Activated CD4-positive, alpha-beta T cell treated with anti-CD3 and anti-CD28 coated beads, Interleukin-2, amount 10 ng/mL, durations not matched to agents 24 days and 14 days (primary cell): ENCODE measurements around the gene C2CD4D. TPM values are rescaled to one million over a fixed set of nuclear protein-coding genes. Genes with fewer than 3 reads are reported as not detected.

ENCODE experiments used
- DNase-seq: peaks from one replicate; pipeline ENCODE4 v3.0.0; 2022
- H3K27ac Mint-ChIP-seq: one replicate; pipeline ENCODE4 v1.8.0; 2022; ENCODE audit warnings: mild to moderate bottlenecking, mixed read lengths
- H3K27me3 Mint-ChIP-seq: one replicate; pipeline ENCODE4 v1.8.0; 2022; ENCODE audit warnings: mixed read lengths
- H3K36me3 Mint-ChIP-seq: one replicate; pipeline ENCODE4 v1.8.0; 2022; ENCODE audit warnings: low read depth, mild to moderate bottlenecking, mixed read lengths
- H3K4me1 Mint-ChIP-seq: one replicate; pipeline ENCODE4 v1.8.0; 2021; ENCODE audit warnings: mixed read lengths
- H3K4me3 Mint-ChIP-seq: one replicate; pipeline ENCODE4 v1.8.0; 2022; ENCODE audit warnings: mild to moderate bottlenecking, moderate library complexity, mixed read lengths
- H3K9me3 Mint-ChIP-seq: one replicate; pipeline ENCODE4 v1.8.0; 2021; ENCODE audit warnings: mixed read lengths
- intact Hi-C: fragments of 100-400 bp; cut with micrococcal nuclease; formaldehyde crosslinking; loops from one replicate; pipeline ENCODE4 v1.15.1; 2023
- total RNA-seq: library from RNA; stranded (reverse); gene quantifications from 2 replicates; pipeline ENCODE4 v1.2.3, GENCODE V29; 2022

The C2CD4D gene
- total RNA-seq, 1 donor from 2014 or later: 0.86 TPM

DNA sequence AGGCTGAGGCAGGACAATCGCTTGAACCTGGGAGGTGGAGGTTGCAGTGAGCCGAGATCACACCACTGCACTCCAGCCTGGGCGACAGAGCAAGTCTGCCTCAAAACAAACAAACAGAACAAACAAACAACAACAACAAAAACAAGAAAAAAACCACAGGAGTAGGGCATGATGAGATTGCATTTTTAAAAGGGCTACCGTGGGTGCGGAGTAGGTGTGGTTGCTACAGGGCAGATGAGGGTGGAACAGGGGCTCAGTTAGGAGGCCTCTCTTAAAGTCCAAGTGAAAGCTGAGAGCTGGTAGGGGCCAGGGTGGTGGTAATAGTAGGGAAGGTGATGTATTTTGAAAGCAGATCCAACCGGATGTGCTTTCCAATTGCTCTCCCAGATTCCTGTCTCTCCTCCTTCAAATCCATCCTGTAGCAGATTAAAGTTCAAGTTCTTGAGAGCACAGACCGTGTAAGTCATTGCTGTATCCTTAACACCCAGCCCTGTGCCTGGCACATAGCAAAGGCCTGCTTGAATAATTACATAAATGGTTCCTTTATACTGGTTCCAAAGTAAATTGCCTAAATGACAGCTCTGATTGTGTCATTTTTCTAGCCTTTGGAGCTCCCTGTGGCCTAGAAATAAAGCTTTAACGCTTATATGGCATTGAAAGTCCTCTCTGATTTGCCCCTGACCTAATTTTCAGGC lies 30.2 kb downstream of the C2CD4D start:
- peaks cover 6% of the 10 kb centered on the region for H3K27me3 Mint-ChIP-seq
- H3K9me3 Mint-ChIP-seq: no peaks in the 10 kb centered on the region
- intact Hi-C loops: no loop called here
- no peaks in the 10 kb centered on the region for H3K36me3 Mint-ChIP-seq
- H3K27ac Mint-ChIP-seq: no peak overlapping the region
- H3K4me3 Mint-ChIP-seq: no peak overlapping the region
- DNase-seq: no peak
- H3K4me1 Mint-ChIP-seq: peaks cover 4% of the 10 kb centered on the region

DNA sequence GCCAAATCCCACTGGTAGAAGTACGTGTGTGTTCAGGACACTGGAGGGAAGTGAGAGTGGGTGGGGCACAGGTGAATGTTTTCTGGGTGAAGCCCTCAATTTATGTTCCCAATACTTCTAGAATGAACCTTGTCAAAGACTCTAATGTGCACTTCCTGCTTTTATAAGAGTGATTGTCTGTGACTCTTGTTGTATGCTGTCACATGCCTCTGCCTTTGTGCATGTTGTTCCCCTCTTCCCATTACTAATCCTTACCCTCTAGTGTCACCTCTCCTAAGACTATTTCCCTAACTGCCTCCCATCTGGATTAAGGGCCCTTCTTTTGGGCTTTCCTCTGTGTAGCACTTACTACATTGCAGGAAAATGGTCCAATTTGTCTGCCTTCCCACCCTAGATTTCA lies 31.9 kb downstream of the C2CD4D start:
- intact Hi-C loops: no loop called here
- Mint-ChIP-seq H3K27ac (no peak overlapping the region), H3K9me3 (no peaks in the 10 kb centered on the region), H3K4me3 (no peak overlapping the region), H3K4me1 (peaks cover 3% of the 10 kb centered on the region), H3K27me3 (peaks cover 10% of the 10 kb centered on the region), H3K36me3 (no peaks in the 10 kb centered on the region)
- no peak for DNase-seq

DNA sequence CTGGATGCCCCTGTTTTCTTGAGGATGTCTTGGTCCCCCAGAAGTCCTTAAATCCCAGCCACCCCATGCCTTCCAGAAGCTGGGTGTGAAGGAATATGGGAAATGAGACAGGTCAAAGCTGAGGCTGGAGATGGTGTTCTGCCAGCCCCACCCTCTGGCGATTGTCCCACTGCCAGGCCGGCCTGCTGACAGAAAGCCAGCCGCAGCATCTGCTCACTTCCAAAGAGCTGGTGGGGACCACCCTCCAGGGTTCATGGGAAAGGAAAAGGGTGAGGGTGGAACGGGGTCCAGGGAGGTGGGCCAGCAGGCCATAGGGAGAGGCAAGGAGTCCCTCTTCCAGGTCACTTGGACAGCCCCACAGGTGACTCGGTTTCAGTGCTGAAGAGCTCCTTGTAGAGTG lies 32.5 kb downstream of the C2CD4D start:
- Mint-ChIP-seq H3K4me1 (peaks cover 2% of the 10 kb centered on the region), H3K27me3 (peaks cover 10% of the 10 kb centered on the region), H3K9me3 (no peaks in the 10 kb centered on the region), H3K4me3 (no peak overlapping the region), H3K27ac (no peak overlapping the region), H3K36me3 (no peaks in the 10 kb centered on the region)
- intact Hi-C loops: no loop called here
- DNase-seq: no peak

DNA sequence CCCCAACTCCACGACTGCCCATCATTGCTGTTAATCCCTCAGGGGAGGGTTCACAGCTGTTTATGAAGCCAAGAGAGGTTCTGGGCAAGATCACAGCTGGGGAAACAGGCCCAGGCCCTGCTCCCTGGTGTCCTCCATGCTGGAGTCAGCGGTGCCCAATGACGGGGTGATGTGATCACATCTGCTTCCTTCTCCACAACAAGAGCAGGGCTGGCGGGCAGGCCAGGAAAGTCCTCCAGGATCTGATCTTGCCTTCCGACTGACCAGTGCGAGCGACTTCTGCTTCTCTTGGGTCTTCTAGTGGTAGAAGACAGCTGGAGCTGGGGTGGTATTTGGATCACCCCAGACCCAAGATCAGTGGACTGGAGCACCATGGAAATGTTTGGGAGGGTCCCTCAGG lies 33.5 kb downstream of the C2CD4D start:
- Mint-ChIP-seq H3K9me3 (no peaks in the 10 kb centered on the region), H3K36me3 (no peaks in the 10 kb centered on the region), H3K27ac (no peak overlapping the region), H3K27me3 (peaks cover 10% of the 10 kb centered on the region), H3K4me1 (peaks cover 2% of the 10 kb centered on the region), H3K4me3 (no peak overlapping the region)
- no peak for DNase-seq
- intact Hi-C loops: no loop called here

DNA sequence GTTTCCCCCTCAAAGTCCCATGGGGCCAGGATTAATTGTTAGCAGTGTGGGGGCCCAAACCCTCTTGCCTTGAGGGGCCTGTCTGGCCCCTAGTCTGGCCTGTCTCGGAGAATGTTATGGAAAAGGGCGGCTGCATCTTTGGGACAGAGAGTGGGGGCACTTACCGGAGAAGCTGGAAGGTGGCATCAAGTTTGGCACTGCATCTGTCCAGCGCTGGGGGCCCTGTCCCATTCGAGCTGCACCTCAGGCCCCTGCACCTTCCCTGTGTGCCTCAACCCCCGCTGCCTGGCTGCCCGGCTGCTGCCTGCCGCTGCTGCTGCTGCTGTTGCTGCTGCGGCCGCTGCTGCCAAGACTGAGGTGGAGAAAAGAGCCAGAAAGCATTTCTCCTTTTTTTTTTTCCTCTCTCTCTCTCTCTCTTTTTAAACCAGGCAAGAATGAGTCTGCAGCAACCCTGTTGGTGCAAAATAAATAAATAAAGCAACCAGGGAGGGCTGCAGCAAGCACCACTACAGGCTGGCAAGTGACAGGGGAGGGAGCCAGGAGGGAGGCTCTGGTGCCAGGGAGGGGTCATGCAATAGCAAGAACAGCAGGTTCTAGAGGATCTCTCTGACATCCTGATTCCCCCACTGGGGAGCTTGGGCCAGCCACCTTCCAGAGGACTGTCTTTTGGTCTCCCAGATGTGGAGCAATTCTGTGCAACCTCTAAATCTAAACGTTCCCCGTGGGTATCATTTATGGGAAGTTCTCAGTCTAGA lies 34.4 kb downstream of the C2CD4D start, which contains the start of gene LINGO4:
TSS of gene LINGO4 (minus strand) at position 354 of the 755 bp plus-strand sequence. CDS start 2,715 bp downstream, outside the sequence.
- no peak within 1 kb of the TSS for H3K27ac Mint-ChIP-seq
- intact Hi-C loops: no loop called here
- H3K36me3 Mint-ChIP-seq: no peaks in the 10 kb centered on the region
- H3K9me3 Mint-ChIP-seq: no peaks in the 10 kb centered on the region
- no peak for DNase-seq
- H3K27me3 Mint-ChIP-seq: peaks cover 14% of the 10 kb centered on the region
- peaks cover 3% of the 10 kb centered on the region for H3K4me1 Mint-ChIP-seq
- H3K4me3 Mint-ChIP-seq: no peak within 1 kb of the TSS

DNA sequence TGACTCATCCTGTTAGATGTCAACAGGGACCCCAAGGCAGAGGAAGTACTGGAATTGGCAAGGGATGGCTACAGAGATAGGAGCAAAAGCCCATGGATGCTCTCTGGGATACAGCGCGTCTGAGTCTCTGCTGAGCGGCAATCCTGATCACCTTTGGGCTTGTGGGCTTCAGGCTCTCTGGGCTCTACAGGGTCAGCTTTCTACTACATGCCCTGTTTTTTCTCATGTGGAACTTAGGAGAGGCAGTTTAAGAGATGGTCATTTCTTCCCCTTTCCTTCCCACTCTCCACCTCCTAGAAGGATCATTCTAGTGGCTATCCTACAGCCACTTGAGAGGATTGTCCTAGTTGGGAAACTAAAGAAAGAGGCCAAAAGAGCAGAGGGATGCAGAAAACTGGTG lies 35.7 kb downstream of the C2CD4D start:
- no peak for DNase-seq
- intact Hi-C loops: loop anchor here (5.0 kb wide), 1 partner anchor 62 kb away; no protein-coding TSS in a partner anchor
- Mint-ChIP-seq H3K9me3 (no peaks in the 10 kb centered on the region), H3K4me3 (no peak overlapping the region), H3K27ac (no peak overlapping the region), H3K27me3 (peaks cover 24% of the 10 kb centered on the region), H3K4me1 (peaks cover 5% of the 10 kb centered on the region), H3K36me3 (no peaks in the 10 kb centered on the region)

DNA sequence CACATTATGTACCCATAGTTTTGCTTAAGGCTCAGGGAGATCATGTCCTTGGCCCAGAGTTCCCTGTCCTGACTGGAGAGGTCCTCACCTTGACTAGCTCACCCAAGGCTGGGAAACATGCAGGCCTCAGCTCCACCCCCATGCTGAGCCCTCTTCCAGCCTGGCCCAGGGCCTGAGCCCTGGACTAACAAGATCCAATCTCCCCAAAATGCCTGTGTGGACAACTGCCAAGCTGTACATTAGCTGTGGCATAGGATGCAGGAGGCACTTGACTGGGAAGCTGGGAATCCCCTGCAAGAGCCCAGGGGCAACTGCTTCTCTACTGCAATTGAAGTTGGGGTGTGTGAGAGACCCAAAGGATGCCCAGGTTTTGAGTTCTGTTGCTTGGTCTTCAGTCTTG lies 36.5 kb downstream of the C2CD4D start:
- DNase-seq: no peak
- Mint-ChIP-seq H3K9me3 (no peaks in the 10 kb centered on the region), H3K36me3 (no peaks in the 10 kb centered on the region), H3K27me3 (peaks cover 22% of the 10 kb centered on the region), H3K4me1 (peaks cover 5% of the 10 kb centered on the region), H3K4me3 (no peak overlapping the region), H3K27ac (no peak overlapping the region)
- intact Hi-C loops: loop anchor here (5.0 kb wide), 1 partner anchor 61 kb away; no protein-coding TSS in a partner anchor

DNA sequence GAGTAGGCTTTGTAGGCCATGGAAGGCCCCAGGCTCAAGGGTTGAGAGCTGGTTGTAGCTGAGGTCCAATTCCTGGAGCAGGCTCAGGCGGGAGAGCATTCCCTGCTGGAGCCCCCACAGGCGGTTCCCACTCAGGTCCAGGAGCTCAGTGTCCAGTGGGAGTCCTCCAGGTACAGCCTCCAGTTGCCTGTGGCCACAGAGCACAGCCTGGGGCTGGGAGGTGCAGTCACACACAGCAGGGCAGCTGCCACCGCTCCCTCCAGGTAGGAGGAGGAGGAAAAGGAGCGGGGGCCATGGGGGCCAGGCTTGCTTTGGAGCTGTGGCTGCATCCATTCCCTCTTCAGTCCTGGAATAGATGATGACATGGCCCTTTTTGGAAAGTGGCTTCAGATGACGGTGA lies 37.2 kb downstream of the C2CD4D start:
- Mint-ChIP-seq H3K36me3 (no peaks in the 10 kb centered on the region), H3K27ac (no peak overlapping the region), H3K4me3 (no peak overlapping the region), H3K4me1 (peaks cover 3% of the 10 kb centered on the region), H3K27me3 (peaks cover 22% of the 10 kb centered on the region), H3K9me3 (no peaks in the 10 kb centered on the region)
- intact Hi-C loops: loop anchor here (5.0 kb wide), 1 partner anchor 60 kb away; no protein-coding TSS in a partner anchor
- DNase-seq: no peak

DNA sequence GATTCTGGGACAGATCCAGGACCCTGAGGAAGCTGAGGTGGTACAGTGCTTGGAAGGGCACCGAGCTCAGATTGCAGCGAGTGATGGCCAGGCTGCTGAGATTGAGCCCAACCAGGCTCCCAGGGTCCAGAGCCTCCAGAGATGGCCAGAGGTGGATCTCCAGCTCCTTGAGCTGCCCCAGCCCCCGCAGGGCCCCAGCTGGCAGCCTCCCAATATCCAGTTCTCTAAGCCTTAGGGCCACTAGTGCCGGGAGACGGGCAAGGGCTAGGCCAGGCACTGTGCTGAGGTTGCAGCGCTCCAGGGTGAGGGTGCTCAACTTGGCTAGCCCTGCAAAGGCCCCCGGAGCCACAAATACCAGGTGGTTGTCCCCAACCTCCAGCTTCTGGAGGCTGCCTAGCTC lies 37.8 kb downstream of the C2CD4D start:
- Mint-ChIP-seq H3K4me1 (peaks cover 3% of the 10 kb centered on the region), H3K27me3 (peaks cover 22% of the 10 kb centered on the region), H3K9me3 (no peaks in the 10 kb centered on the region), H3K4me3 (no peak overlapping the region), H3K36me3 (no peaks in the 10 kb centered on the region), H3K27ac (no peak overlapping the region)
- intact Hi-C loops: loop anchor here (5.0 kb wide), 1 partner anchor 60 kb away; no protein-coding TSS in a partner anchor
- DNase-seq: no peak

DNA sequence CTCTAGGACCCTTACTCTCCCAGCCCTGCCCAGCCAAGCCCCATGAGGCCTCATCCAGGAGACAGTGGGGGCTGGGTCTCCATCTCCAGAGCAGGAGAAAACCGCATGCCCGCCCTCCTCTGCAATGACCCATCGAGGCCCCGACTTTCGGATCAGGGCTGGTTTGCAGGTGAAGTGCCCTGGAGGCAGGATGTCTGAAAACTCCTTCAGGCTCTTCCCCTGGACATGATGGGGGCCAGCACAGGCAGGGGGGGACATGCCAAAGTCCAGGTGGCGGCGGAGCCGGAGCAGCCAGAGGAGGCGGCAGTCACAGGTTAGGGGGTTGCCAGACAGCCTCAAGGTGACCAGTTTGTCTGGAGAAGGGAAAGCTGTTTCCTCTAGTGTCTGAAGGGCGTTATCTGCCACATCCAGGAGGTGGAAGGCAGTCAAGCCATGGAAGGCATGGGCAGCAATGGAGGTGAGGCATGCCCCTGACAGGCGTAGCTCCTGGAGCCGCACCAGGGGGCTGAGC lies 38.3 kb downstream of the C2CD4D start:
- Mint-ChIP-seq H3K4me3 (no peak overlapping the region), H3K27me3 (peaks cover 21% of the 10 kb centered on the region), H3K9me3 (no peaks in the 10 kb centered on the region), H3K4me1 (peaks cover 3% of the 10 kb centered on the region), H3K27ac (no peak overlapping the region), H3K36me3 (no peaks in the 10 kb centered on the region)
- intact Hi-C loops: loop anchor here (5.0 kb wide), 1 partner anchor 59 kb away; no protein-coding TSS in a partner anchor
- DNase-seq: no peak

DNA sequence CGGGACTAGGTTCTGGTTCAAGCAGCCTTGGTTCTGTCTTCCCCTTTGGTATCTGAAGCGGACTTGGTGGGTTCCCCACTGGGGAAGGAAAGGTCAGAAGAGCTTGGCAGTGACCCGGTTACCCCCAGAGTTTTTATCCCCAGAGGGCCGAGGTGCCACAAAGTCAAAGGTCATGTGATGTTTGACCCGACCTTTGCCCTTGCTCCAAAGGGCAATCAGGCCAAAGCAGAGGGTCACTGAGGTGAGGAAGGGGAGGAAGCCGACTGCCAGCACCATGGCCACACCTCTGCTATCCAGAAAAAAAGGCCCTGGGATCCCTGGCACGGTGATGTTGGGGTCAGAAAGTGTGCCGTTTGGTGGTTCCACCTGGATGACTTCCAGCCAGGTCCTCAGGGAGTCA lies 38.8 kb downstream of the C2CD4D start:
- peaks cover 3% of the 10 kb centered on the region for H3K4me1 Mint-ChIP-seq
- H3K4me3 Mint-ChIP-seq: no peak overlapping the region
- H3K36me3 Mint-ChIP-seq: no peaks in the 10 kb centered on the region
- H3K27ac Mint-ChIP-seq: no peak overlapping the region
- intact Hi-C loops: loop anchor here (5.0 kb wide), 1 partner anchor 59 kb away; no protein-coding TSS in a partner anchor
- peaks cover 20% of the 10 kb centered on the region for H3K27me3 Mint-ChIP-seq
- H3K9me3 Mint-ChIP-seq: no peaks in the 10 kb centered on the region
- no peak for DNase-seq

DNA sequence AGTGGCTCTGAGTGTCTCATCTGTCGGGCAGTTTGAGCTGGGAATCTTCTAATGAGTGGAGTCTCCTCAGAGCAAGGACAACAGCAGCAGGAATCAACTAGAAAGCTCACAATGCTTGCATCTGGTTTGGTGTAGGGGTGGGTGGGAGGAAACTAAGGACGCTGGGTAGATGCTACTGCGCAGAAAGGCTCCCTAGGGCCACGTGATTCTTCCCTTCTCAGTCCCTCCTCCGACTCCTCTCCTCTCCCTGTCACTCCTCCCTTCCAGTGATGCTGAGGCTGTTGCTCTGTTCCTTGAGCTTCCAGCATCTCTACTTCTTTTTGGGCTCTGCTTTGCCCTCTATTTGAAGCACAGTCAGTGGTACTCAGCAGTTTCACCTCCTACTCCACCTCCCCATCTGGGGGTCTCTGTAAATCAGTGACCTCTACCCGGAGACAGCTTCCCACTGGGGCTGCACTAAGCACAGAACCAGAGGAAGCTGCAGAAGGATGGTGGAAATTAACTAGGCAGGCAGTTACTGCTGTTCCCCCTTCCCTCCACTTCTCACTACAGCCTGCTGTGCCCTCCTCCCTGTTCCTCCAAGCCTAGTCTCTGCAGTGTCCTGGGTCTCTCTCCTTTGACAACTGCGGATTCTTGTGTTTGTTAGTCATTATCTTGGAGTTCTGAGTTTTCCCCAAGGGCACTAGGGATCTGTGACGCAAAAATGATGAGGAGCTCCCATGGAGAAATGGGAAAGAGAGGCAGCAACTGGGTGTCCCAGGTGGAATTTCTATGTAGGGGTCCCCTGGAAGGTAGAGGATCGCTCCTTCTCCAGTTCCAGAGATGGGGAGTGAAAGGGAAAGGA lies 40.2 kb downstream of the C2CD4D start:
- Mint-ChIP-seq H3K9me3 (no peaks in the 10 kb centered on the region), H3K27me3 (peaks cover 18% of the 10 kb centered on the region), H3K36me3 (peaks cover under 1% of the 10 kb centered on the region), H3K4me1 (peaks cover 3% of the 10 kb centered on the region), H3K27ac (no peak overlapping the region), H3K4me3 (no peak overlapping the region)
- intact Hi-C loops: loop anchor here (5.0 kb wide), 1 partner anchor 57 kb away; no protein-coding TSS in a partner anchor
- no peak for DNase-seq

DNA sequence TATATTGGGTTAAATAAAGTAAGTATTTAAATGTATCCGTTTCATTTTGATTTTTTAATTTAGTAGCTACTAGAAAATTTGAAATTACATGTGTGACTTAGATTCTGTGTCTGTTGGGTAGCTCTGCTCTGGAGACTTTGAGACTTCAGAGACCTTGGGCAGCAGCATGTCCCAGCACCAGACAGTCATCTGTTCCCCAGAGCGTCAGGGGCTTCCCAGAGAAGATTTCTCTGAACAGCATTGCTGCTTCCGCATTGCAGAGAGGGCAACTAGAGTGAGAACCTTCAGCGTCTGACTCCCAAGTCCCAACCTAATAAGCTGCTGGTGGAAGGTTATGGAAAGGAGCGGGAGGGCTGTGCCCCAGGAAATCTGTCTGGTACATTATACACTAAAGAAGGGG lies 41.0 kb downstream of the C2CD4D start:
- intact Hi-C loops: no loop called here
- Mint-ChIP-seq H3K4me1 (peaks cover 3% of the 10 kb centered on the region), H3K36me3 (peaks cover 2% of the 10 kb centered on the region), H3K27ac (no peak overlapping the region), H3K4me3 (no peak overlapping the region), H3K9me3 (no peaks in the 10 kb centered on the region), H3K27me3 (peaks cover 16% of the 10 kb centered on the region)
- DNase-seq: no peak
